Sigmoid colon (tissue), 7 donors: ENCODE measurements around the gene FADS1. TPM values are rescaled to one million over a fixed set of nuclear protein-coding genes. Genes with fewer than 3 reads are reported as not detected.

Experiments used
- DNase-seq: peaks from one replicate; pipeline ENCODE4 v3.0.0-alpha.2; 2019
- H3K27ac ChIP-seq, 4 donors: fragments of 200-600 bp; sonication (generic); one replicate each; pipeline ENCODE4 v1.5.1; 2016 to 2019; ENCODE audit warnings: mild to moderate bottlenecking in 1 of 4
- H3K27me3 ChIP-seq, 3 donors: fragments of 200-600 bp; sonication (generic); one replicate each; pipeline ENCODE4 v1.5.1; 2019; ENCODE audit warnings: mild to moderate bottlenecking in 1 of 3
- H3K36me3 ChIP-seq, 4 donors: fragments of 200-600 bp; sonication (generic); one replicate each; pipeline ENCODE4 v1.5.1; 2016 to 2019
- H3K4me1 ChIP-seq, 4 donors: fragments of 200-600 bp; sonication (generic); one replicate each; pipeline ENCODE4 v1.5.1; 2017 to 2019
- H3K4me3 ChIP-seq, 4 donors: fragments of 200-600 bp; sonication (generic); one replicate each; pipeline ENCODE4 v1.5.1; 2017 to 2019; ENCODE audit warnings: mild to moderate bottlenecking in 2 of 4, moderate library complexity in 1 of 4
- H3K9me3 ChIP-seq, 4 donors: fragments of 200-600 bp in 3 of 4; sonication (generic) in 3 of 4; one replicate each; pipeline versions ENCODE4 v1.5.1 to v1.6.1; 2013 to 2019
- EP300 ChIP-seq, 4 donors: sonication (generic); formaldehyde crosslinking; IDR thresholded peaks; one replicate each; pipeline ENCODE4 v1.6.1; 2017; ENCODE audit warnings: antibody characterized with exemption in 4 of 4
- POLR2A ChIP-seq, 2 donors: fragments of 450-650 bp; IDR thresholded peaks; one replicate each; pipeline ENCODE4 v1.6.1; 2016; ENCODE audit warnings: antibody characterized with exemption in 2 of 2, mild to moderate bottlenecking in 2 of 2, moderate library complexity in 2 of 2
- POLR2AphosphoS5 ChIP-seq, 4 donors: sonication (generic); formaldehyde crosslinking; IDR thresholded peaks; one replicate each; pipeline ENCODE4 v1.6.1; 2017; ENCODE audit warnings: antibody characterized with exemption in 4 of 4
- WGBS, 2 donors: extraction: QIAGEN DNeasy Blood & Tissue Kit; methylation state at CpG; one replicate each; pipeline ENCODE4 v1.1.7; 2013; 5-methylcytosine and 5-hydroxymethylcytosine counted together
- intact Hi-C: fragments of 100-400 bp; cut with DNase I; formaldehyde crosslinking; loops from one replicate; pipeline ENCODE4 v1.15.1; 2023
- polyA plus RNA-seq, 3 donors: library from polyadenylated mRNA; stranded (reverse); fragments of 200-250 nt; gene quantifications; one replicate each; pipeline ENCODE4 v1.2.3, GENCODE V29; 2013
- total RNA-seq, 4 donors: library from RNA; depleted of rRNA; stranded (reverse); fragments of >200 nt; gene quantifications; one replicate each; pipeline ENCODE4 v1.1.0, GENCODE V29; 2016
- TF ChIP-seq, protein P1 (sequence below), 4 experiments: fragments of 450-650 bp in 3 of 4; fragments of 200-600 bp in 1 of 4; IDR thresholded peaks; one replicate each; pipeline ENCODE4 v1.5.1; 2016 to 2019; ENCODE audit warnings: antibody characterized with exemption in 4 of 4, mild to moderate bottlenecking in 3 of 4, moderate library complexity in 2 of 4
- donor health status: healthy with polysubstance abuse.
- donor health status: Bipolar disorder and iron deficiency.
- donor health status: healthy.

Gene FADS1
- total and polyA plus RNA-seq, 7 donors, result 1.2 to 17.7 (median 12.6) TPM

GRCh38 chr11:61774411-61774810 lies 42.4 kb downstream of the FADS1 start:
- WGBS, 2 donors, result 90% methylated on average over 12 of the region's 12 CpGs
- TF ChIP-seq, protein P1, sequence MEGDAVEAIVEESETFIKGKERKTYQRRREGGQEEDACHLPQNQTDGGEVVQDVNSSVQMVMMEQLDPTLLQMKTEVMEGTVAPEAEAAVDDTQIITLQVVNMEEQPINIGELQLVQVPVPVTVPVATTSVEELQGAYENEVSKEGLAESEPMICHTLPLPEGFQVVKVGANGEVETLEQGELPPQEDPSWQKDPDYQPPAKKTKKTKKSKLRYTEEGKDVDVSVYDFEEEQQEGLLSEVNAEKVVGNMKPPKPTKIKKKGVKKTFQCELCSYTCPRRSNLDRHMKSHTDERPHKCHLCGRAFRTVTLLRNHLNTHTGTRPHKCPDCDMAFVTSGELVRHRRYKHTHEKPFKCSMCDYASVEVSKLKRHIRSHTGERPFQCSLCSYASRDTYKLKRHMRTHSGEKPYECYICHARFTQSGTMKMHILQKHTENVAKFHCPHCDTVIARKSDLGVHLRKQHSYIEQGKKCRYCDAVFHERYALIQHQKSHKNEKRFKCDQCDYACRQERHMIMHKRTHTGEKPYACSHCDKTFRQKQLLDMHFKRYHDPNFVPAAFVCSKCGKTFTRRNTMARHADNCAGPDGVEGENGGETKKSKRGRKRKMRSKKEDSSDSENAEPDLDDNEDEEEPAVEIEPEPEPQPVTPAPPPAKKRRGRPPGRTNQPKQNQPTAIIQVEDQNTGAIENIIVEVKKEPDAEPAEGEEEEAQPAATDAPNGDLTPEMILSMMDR (IDR thresholded peaks at IDR 0.05), result no peak
- no peak for TF ChIP-seq POLR2AphosphoS5 (IDR thresholded peaks at IDR 0.05)
- no peak for TF ChIP-seq EP300 (IDR thresholded peaks at IDR 0.05)
- no peak for TF ChIP-seq POLR2A (IDR thresholded peaks at IDR 0.05)
- no peaks in the 10 kb centered on the region for H3K9me3 ChIP-seq
- peaks cover 0 to 11% (median 9%) of the 10 kb centered on the region in 4 donors for H3K4me1 ChIP-seq
- H3K36me3 ChIP-seq, result no peaks in the 10 kb centered on the region
- no peak overlapping the region for H3K4me3 ChIP-seq
- DNase-seq, result no peak
- peaks cover 0 to 13% (median 0%) of the 10 kb centered on the region in 3 donors for H3K27me3 ChIP-seq
- intact Hi-C loops, result no loop called here
- no peak overlapping the region for H3K27ac ChIP-seq

DNA sequence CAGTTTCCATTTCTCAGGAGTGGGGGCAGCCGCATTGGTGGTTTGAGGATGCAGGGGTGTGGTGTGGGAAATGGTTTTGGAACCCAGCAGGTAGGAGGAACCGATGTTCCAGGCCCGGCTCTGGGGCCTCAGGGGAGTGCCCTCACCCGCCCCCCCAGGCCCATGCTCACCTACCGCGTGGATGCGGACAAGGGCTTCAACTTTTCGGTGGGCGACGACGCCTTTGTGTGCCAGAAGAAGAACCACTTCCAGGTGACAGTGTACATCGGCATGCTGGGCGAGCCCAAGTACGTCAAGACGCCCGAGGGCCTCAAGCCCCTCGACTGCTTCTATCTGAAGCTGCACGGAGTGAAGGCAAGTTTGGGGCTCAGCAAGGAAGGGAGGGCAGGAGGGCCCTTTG lies 43.0 kb downstream of the FADS1 start:
- peaks cover 0 to 19% (median 0%) of the 10 kb centered on the region in 3 donors for H3K27me3 ChIP-seq
- 92 to 93% methylated on average over 18 of the region's 18 CpGs for WGBS, 2 donors
- DNase-seq, result no peak
- intact Hi-C loops, result no loop called here
- no peaks in the 10 kb centered on the region for H3K36me3 ChIP-seq
- no peak overlapping the region for H3K4me3 ChIP-seq
- no peaks in the 10 kb centered on the region for H3K9me3 ChIP-seq
- H3K27ac ChIP-seq, result no peak overlapping the region
- peaks cover 0 to 11% (median 9%) of the 10 kb centered on the region in 4 donors for H3K4me1 ChIP-seq
- TF ChIP-seq, protein P1 (IDR thresholded peaks at IDR 0.05), result no peak
- TF ChIP-seq POLR2A (IDR thresholded peaks at IDR 0.05) (no peak), EP300 (IDR thresholded peaks at IDR 0.05) (no peak), POLR2AphosphoS5 (IDR thresholded peaks at IDR 0.05) (no peak)

DNA sequence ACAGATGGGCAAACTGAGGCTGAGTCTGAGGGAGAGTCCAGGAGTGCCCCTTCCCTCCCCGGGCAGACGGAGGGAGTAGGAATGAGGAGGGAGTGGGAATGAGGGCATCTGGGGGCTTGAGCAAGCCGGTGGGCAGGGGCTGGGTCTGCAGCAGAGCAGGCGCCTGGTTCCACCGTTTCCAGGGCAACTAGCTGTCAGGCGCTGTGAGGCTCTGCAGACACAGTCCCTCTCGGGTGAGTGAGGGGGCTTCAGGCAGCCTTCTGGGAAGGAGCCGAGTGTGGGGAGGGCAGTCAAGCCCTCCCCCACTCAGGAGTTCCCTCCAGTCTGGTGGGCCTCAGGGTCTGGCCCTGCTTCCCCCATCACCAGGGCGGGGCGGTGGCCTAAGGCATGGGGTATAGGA lies 43.4 kb downstream of the FADS1 start:
- WGBS, 2 donors, result 82 to 89% methylated on average over 10 of the region's 10 CpGs
- Histone ChIP-seq H3K27ac (no peak overlapping the region), H3K36me3 (no peaks in the 10 kb centered on the region), H3K27me3 (peaks cover 0 to 20% (median 0%) of the 10 kb centered on the region in 3 donors), H3K4me1 (peaks cover 0 to 11% (median 9%) of the 10 kb centered on the region in 4 donors), H3K4me3 (no peak overlapping the region), H3K9me3 (no peaks in the 10 kb centered on the region)
- TF ChIP-seq EP300 (IDR thresholded peaks at IDR 0.05), result no peak
- TF ChIP-seq POLR2AphosphoS5 (IDR thresholded peaks at IDR 0.05), result no peak
- TF ChIP-seq, protein P1 (IDR thresholded peaks at IDR 0.05), result no peak
- TF ChIP-seq POLR2A (IDR thresholded peaks at IDR 0.05), result no peak
- DNase-seq, result no peak
- intact Hi-C loops, result no loop called here

DNA sequence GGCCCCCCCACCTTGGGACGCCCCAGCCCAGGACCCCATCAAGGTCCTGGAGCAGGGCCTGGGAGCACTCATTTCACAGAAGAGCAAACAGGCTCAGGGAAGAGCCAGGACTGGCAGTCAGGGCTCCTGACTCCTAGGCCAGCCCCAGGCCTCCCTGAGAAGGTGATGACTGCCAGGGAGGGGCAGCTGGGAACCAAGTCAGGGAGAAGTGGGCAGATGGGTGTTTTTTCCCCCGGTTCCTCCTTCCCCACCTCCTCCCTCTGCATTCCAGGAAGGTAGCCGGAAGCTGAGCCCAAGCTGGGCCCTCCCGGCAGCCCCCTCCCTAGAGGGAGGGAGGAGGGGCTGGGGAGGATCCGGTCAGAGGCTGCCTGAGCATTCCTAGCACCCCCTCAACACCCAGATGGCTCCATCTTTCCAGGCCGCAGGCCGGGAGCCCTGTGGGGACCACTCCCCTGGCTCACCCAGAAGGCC lies 44.8 kb downstream of the FADS1 start:
- H3K27me3 ChIP-seq, result peaks cover 0 to 14% (median 0%) of the 10 kb centered on the region in 3 donors
- TF ChIP-seq POLR2A (IDR thresholded peaks at IDR 0.05) (no peak), EP300 (IDR thresholded peaks at IDR 0.05) (no peak), POLR2AphosphoS5 (IDR thresholded peaks at IDR 0.05) (no peak)
- TF ChIP-seq, protein P1 (IDR thresholded peaks at IDR 0.05), result no peak
- H3K36me3 ChIP-seq, result no peaks in the 10 kb centered on the region
- intact Hi-C loops, result no loop called here
- no peak for DNase-seq
- H3K9me3 ChIP-seq, result no peaks in the 10 kb centered on the region
- 81% methylated on average over 7 of the region's 7 CpGs for WGBS, 2 donors
- H3K4me1 ChIP-seq, result peaks cover 0 to 3% (median 1%) of the 10 kb centered on the region in 4 donors
- H3K27ac ChIP-seq, result no peak overlapping the region
- H3K4me3 ChIP-seq, result no peak overlapping the region
